Right renal pelvis (tissue), 4 donors: ENCODE results near the gene LHFPL6. TPM values are rescaled to one million over a fixed set of nuclear protein-coding genes. Genes with fewer than 3 reads are reported as not detected.
A peak's percentile ranks its signal among the peaks of the same experiment; 100 is the strongest.

Experiments used
- DNase-seq, 4 donors: peaks; one replicate each; pipeline ENCODE4 v3.0.0-alpha.2; 2013; ENCODE audit warnings: low read depth in 4 of 4, low spot score in 3 of 4, missing footprints in 1 of 4
- polyA plus RNA-seq, 4 donors: library from polyadenylated mRNA; unstranded; fragments of 120-200 nt; gene quantifications; one replicate each; pipeline ENCODE4 v1.2.1, GENCODE V29; 2013; ENCODE audit not compliant: insufficient read length in 4 of 4

Gene LHFPL6
- polyA plus RNA-seq, 4 donors, result 45.3 to 49.6 (median 46.7) TPM

- DNase-seq, result no peak
Measured at GRCh38 chr13:39399102-39399501, 203.9 kb downstream of the LHFPL6 start.

DNA sequence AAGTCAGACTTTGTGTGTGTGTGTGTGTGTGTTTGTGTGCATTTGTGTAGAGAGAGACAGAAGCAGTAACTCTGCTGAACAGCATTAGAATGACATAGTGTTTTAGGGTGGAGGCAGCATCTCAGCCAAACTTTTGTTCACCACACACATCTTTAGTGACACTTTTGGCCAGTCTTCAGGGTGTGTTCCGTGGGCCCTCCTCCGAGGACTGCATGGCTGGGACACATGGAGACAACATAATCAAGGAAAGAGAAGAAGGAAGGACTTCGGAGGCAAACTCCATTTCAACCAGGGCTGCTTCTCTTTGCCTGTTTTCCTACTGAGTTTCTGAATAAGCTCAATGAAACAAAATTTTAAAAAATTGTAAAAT, 205.1 kb downstream of the LHFPL6 start:
- no peak for DNase-seq

- peak in 3 of 4 donors; percentile 22 to 46 (median 36) for DNase-seq
Measured at GRCh38 chr13:39397226-39397895, 205.6 kb downstream of the LHFPL6 start.

DNA sequence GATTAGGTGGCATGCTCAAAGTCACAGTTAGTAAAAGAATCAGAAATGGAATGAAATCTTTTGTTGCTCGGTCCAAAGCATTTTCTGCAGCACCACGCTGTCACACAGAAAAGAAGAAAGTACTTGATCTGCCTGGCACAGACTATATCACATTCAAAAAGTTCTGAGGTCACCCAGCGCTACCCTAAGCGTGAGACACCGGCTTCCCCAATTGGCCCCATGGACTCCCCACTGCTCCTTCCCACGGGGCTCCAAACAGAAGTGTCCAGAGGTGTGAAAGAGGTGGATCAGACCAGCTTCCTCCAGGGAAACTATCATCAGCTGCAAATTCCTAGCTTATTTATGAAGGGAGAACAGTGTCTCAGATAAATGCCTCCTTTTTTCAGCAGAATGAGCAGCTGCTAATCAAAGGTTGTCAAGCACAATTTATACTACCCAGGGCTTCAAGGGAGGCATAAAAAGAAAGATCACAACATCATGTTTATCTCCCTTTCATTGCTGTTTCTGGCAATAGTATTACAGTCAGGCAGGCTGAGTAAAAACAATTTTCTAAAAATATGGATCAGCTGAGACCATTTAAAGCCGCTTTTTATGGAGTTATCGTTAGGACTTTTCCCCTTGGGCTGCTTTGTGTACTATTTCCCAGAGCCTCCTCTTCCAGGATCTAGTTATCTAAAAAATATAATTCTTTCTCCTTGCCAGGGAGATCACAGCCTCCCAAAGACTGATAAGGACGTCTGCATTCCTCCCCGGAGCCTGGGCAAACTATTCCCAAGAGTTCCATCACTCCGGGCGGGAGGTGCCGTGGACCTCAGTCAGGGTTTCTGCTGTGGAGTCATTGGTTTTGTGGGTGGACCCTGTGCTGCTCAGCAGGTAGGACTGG, 208.0 kb downstream of the LHFPL6 start:
- no peak for DNase-seq

GRCh38 chr13:39391761-39392160, 211.2 kb downstream of the LHFPL6 start:
- no peak for DNase-seq

- DNase-seq, result no peak
Measured at GRCh38 chr13:39389013-39389412, 214.0 kb downstream of the LHFPL6 start.

- DNase-seq, result no peak
Measured at GRCh38 chr13:39385621-39386231, 217.3 kb downstream of the LHFPL6 start.

GRCh38 chr13:39385154-39385553, 217.8 kb downstream of the LHFPL6 start:
- no peak for DNase-seq

- no peak for DNase-seq
Measured at GRCh38 chr13:39381456-39381855, 221.5 kb downstream of the LHFPL6 start.

DNA sequence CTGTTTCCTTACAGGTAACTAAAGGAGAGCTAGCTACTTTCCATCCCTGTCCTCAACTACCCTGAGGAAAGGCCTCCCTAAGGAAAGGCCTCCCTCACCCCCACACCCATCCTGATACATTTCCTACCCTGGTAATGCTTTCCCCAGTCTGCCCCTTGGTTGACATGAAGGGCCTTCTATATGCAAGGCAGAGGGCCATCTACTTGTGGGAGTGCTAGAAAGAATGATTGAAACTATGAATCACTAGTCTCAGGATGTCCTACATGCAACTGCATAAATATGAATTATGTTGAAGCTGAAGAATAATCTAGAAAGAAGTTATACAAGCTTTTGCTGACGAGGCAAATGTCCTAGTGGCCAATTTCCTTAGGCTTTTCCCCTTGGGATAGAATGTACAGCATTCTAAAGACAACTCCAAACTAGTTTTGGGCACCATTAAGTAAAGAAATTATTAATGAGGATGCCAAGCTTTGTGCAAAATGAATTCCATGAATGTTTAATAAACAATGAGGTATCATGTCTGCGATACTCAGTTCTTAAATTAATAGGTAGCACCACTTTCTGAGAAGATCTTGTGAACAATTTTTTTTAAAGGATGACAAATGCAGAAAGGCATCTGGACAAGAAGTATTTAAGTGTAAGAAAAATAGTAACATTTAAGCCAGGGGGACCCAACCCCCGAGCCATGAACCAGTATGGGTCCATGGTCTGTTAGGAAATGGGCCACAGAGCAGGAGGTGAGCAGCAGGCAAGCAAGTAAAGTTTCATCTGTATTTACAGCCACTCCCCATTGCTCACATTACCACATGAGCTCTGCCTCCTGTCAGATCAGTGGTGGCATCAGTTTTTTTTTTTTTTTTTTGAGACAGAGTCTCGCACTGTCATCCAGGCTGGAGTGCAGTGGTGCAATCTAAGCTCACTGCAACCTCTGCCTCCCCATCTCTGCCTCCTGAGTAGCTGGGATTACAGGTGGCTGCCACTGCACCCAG, 223.0 kb downstream of the LHFPL6 start:
- DNase-seq, result no peak

GRCh38 chr13:39379118-39379517, 223.9 kb downstream of the LHFPL6 start:
- DNase-seq, result no peak

DNA sequence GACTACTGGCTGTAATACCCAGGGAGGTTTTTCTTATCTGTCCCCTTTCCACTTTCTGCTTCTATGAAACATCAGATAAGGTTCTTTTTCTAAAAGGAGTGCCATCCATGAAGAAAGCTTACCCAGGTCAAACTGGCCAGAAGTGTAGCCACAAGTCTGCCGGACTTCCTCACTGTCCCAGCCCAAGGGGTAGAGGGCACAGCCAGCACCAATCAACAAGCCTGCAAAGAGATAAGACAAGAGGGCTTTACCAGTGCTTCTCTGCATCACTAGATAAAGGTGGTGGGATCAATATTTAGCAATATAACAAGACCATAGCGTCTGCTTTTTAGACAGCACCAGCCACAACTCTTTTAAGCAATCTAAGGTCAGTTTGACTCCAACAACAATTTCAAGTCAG, 224.7 kb downstream of the LHFPL6 start:
- DNase-seq, result no peak

- no peak for DNase-seq
Measured at GRCh38 chr13:39377699-39378098, 225.3 kb downstream of the LHFPL6 start.

DNA sequence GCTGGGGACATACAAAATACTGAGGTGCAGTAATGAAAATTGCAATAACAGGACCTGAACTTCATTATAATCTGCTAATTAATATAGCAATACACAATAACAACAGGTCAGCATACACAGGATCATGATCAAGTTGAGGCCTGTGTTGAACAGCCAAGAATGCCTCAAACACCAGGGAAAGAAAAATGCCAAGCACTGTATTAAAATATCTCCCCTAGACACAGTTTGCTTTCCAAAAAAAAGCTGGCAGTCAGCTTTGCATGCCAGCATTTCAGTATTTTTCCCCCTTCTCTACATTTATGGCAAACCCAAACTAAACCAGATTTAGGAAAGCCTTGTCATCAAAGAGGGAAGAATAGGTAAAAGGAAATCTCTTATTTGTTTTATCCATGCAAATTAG, 226.9 kb downstream of the LHFPL6 start:
- DNase-seq, result no peak

- DNase-seq, result no peak
Measured at GRCh38 chr13:39375601-39376000, 227.4 kb downstream of the LHFPL6 start.

- no peak for DNase-seq
Measured at GRCh38 chr13:39374741-39375189, 228.2 kb downstream of the LHFPL6 start.

DNA sequence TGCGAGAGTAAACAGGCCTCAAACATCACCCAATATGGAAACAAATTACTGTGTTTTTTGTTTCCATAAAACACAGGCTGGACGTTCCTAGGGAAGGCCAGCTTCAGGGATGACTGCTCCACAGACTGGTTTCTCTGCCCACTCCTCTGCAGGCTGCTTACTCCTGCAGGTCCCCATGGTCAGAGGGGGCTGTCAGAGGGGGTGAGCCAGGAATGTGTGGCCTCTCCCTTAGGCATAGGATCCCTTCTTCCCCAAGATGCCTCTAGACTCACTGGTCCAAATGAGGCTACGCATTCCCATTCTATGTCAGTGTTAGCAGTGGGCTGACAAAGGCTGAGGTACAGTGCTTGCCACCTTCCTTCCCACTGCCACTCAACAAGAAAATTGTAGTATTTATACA, 229.8 kb downstream of the LHFPL6 start:
- DNase-seq, result no peak

DNA sequence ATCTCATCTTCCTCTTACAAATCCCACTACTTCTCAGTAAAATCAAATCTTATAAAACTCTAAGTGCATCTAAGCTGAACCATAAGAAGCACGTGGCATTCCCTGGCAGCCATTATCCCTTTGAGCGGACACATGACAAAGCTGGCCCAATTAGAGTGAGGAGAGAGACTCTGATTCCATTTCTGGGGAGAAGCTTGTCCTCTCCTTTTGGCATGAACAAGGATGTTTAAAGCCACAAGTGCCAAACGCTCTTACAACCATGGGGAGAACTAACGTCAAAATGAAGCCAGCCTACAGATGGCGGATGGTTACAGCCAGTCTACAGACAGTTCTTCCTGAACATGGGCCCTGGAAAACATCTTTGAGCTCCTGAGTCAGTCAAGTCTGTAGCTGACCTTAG, 231.3 kb downstream of the LHFPL6 start:
- no peak for DNase-seq

DNA sequence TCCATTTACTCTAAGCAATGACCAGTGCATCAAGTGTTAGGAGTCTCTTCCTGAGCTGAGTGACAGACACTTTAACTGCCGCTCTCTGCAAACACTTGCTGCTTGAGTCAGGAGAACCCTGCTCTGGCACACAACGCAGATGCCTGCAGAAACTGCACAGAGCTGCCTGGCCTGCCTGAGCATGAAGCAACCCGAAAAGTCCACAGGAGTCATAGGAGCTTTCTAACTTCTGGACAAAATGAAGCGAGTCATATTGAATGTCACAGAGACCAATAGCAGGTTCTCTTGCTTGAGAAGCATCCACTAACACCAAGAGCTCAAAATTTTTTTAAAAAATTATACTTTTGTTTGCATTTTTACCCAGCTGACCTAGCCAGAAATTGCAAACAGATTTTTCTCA, 232.4 kb downstream of the LHFPL6 start:
- DNase-seq, result no peak

DNA sequence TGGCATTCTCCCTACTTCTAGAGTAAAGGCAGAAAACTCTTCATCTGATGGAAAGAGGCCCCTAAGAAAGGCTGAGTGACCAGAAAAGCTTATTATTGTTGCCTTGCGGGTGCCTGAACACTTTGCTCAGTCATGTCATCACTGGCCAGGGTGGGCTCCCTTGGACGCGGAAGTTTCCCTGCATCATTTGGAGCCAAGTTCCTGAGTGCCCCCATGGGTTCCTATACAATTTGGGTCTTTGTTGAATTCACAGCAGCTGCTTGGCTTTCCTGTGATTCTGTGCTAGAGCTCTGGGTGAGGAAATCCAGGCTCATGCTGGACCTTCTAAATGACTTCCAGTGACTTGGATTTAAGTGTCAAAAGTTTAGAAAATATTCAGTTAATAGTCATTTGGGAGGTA, 232.9 kb downstream of the LHFPL6 start:
- DNase-seq, result no peak
